Loucy (cell line): ENCODE data around the gene SCN7A.

Experiments used
- H2AFZ ChIP-seq: fragments of 200-600 bp; sonication (generic); 2 replicates; pipeline ENCODE4 v1.6.0; 2016; ENCODE audit warnings: antibody characterized with exemption, mild to moderate bottlenecking, low read length, moderate library complexity
- H3F3A ChIP-seq: fragments of 200-600 bp; 2 replicates; pipeline ENCODE4 v1.6.0; 2016; ENCODE audit warnings: antibody characterized with exemption, low read depth, mild to moderate bottlenecking
- H3K27me3 ChIP-seq: fragments of 200-600 bp; sonication (generic); 2 replicates; pipeline ENCODE4 v1.6.1; 2014; ENCODE audit warnings: low read length, mild to moderate bottlenecking; ENCODE audit not compliant: insufficient read depth, poor library complexity, severe bottlenecking
- H3K36me3 ChIP-seq: fragments of 200-600 bp; sonication (generic); 2 replicates; pipeline ENCODE4 v1.6.1; 2016; ENCODE audit warnings: low read length; ENCODE audit not compliant: insufficient read depth
- H3K4me1 ChIP-seq: fragments of 200-600 bp; sonication (generic); 2 replicates; pipeline ENCODE4 v1.5.1; 2014; ENCODE audit warnings: low read length, mild to moderate bottlenecking; ENCODE audit not compliant: insufficient read depth, poor library complexity, severe bottlenecking
- H3K4me2 ChIP-seq: fragments of 200-600 bp; sonication (generic); 2 replicates; pipeline ENCODE4 v1.6.0; 2014; ENCODE audit warnings: antibody characterized with exemption, low read length, low read depth, mild to moderate bottlenecking; ENCODE audit not compliant: poor library complexity, severe bottlenecking
- H3K4me3 ChIP-seq: fragments of 200-600 bp; sonication (generic); 2 replicates; pipeline ENCODE4 v1.5.1; 2014; ENCODE audit warnings: low read length, mild to moderate bottlenecking, mixed read lengths; ENCODE audit not compliant: poor library complexity, severe bottlenecking
- H3K79me2 ChIP-seq: fragments of 200-600 bp; sonication (generic); 2 replicates; pipeline ENCODE4 v1.6.1; 2014; ENCODE audit warnings: low read length; ENCODE audit not compliant: insufficient read depth
- H3K9ac ChIP-seq: fragments of 200-600 bp; sonication (generic); 2 replicates; pipeline ENCODE4 v1.6.0; 2014; ENCODE audit warnings: mild to moderate bottlenecking, low read depth, low read length, moderate library complexity; ENCODE audit not compliant: poor library complexity, severe bottlenecking
- H3K9me2 ChIP-seq: fragments of 200-600 bp; sonication (generic); replicated peaks from 2 replicates; pipeline ENCODE4 v1.6.1; 2016; ENCODE audit warnings: low read depth, low read length, mixed read lengths
- H3K9me3 ChIP-seq: fragments of 200-600 bp; sonication (generic); 2 replicates; pipeline ENCODE4 v1.6.1; 2014; ENCODE audit warnings: mild to moderate bottlenecking, antibody characterized with exemption, low read length, low read depth; ENCODE audit not compliant: insufficient read depth
- H4K20me1 ChIP-seq: fragments of 200-600 bp; sonication (generic); 2 replicates; pipeline ENCODE4 v1.6.0; 2014; ENCODE audit warnings: antibody characterized with exemption, low read length, mild to moderate bottlenecking; ENCODE audit not compliant: insufficient read depth, poor library complexity, severe bottlenecking
- EZH2phosphoT487 ChIP-seq: fragments of 200-600 bp; IDR thresholded peaks from 2 replicates; pipeline ENCODE4 v1.6.1; 2018; ENCODE audit warnings: antibody characterized with exemption, mild to moderate bottlenecking, moderate library complexity, borderline replicate concordance
- TF ChIP-seq, protein P1 (sequence below): fragments of 200-600 bp; sonication (generic); conservative IDR thresholded peaks from 2 replicates; pipeline ENCODE4 v1.5.1; 2014; ENCODE audit warnings: mild to moderate bottlenecking, antibody characterized with exemption, low read length

SCN7A gene

DNA sequence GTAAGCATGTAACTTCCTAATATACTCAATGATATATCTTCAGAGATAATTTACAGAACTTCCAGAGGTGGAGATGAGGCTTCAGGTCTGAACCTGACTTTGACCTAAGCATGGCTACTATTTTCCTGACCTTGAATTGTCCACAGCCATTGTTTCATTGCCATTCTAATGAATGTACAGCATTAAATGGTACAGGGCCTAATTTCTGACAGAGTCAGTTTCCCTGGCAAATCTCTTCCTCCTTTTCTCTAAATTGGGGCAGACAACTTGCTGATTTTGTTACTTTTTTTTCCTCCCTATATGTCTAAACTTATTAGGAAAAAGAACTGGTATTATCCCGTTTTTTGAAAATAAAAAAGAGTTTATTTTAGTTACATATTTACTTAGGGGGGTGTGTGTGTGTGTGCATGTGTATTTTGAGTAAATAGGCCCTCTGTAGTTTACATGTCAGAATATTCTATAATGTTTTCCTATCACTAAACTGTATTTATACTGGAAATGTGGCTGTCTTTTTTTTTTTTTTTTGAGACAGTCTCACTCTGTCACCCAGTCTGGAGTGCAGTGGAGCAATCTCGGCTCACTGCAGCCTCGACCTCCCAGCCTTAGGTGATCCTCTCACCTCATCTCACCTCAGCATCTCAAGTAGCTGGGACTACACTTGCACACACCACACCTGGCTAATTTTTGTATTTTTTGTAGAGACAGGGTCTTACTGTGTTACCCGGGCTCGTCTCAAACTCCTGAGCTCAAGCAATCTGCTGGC, 75.0 kb downstream of the SCN7A start:
- TF ChIP-seq EZH2phosphoT487: no peak
- TF ChIP-seq, protein P1, sequence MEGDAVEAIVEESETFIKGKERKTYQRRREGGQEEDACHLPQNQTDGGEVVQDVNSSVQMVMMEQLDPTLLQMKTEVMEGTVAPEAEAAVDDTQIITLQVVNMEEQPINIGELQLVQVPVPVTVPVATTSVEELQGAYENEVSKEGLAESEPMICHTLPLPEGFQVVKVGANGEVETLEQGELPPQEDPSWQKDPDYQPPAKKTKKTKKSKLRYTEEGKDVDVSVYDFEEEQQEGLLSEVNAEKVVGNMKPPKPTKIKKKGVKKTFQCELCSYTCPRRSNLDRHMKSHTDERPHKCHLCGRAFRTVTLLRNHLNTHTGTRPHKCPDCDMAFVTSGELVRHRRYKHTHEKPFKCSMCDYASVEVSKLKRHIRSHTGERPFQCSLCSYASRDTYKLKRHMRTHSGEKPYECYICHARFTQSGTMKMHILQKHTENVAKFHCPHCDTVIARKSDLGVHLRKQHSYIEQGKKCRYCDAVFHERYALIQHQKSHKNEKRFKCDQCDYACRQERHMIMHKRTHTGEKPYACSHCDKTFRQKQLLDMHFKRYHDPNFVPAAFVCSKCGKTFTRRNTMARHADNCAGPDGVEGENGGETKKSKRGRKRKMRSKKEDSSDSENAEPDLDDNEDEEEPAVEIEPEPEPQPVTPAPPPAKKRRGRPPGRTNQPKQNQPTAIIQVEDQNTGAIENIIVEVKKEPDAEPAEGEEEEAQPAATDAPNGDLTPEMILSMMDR: no peak
- Histone ChIP-seq H3K4me2 (no peak overlapping the region), H3K4me1 (no peaks in the 10 kb centered on the region), H4K20me1 (no peaks in the 10 kb centered on the region), H3K9me3 (no peaks in the 10 kb centered on the region), H3F3A (no peaks in the 10 kb centered on the region), H3K4me3 (no peak overlapping the region), H3K27me3 (no peaks in the 10 kb centered on the region), H3K79me2 (no peaks in the 10 kb centered on the region), H2AFZ (0 out of 2 replicates have a peak overlapping the region, but pooled peaks have one; percentile 40), H3K9me2 (no peaks in the 10 kb centered on the region), H3K36me3 (no peaks in the 10 kb centered on the region), H3K9ac (no peak overlapping the region)

DNA sequence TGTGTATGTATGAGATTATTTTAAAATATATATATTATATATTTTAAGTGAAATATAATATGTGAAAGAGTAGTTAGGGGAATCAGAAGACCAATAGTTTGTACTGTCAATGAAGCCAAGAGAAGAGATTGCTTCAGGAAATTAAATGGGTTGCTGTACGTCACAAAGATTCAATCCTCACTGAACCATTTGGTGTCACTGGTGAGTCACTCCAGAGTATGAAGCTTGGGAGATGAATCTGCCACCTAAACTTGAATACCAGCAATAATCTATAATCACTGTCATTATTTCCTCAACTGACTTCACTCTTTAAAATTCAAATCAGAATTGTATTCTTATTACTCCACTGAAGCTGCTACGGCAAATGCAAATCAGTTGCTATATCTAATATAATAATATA, 76.4 kb downstream of the SCN7A start:
- Histone ChIP-seq H3K36me3 (no peaks in the 10 kb centered on the region), H3K4me1 (no peaks in the 10 kb centered on the region), H3K27me3 (no peaks in the 10 kb centered on the region), H3K9me3 (no peaks in the 10 kb centered on the region), H3F3A (no peaks in the 10 kb centered on the region), H3K4me2 (no peak overlapping the region), H4K20me1 (no peaks in the 10 kb centered on the region), H3K79me2 (no peaks in the 10 kb centered on the region), H3K4me3 (no peak overlapping the region), H2AFZ (no peak overlapping the region), H3K9me2 (no peaks in the 10 kb centered on the region), H3K9ac (no peak overlapping the region)
- TF ChIP-seq, protein P1: peak; percentile 52
- TF ChIP-seq EZH2phosphoT487: no peak

DNA sequence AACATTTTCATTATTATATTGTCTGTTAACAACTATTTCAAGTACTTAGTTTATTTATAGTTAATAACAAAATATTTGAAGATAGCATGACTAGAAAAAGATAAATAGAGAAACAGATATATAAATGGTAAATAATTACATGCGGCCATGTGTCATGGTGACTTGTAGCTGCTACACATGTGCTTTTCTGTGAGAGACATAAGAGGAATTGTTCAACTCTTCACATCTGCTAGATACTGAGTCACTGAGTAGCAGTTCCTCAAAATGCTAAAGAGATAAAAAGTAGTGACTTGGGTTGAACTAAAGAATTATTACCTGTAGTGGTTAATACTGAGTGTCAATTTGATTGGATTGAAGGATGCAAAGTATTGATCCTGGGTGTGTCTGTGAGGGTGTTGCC, 80.8 kb downstream of the SCN7A start:
- no peaks in the 10 kb centered on the region for H3K9me2 ChIP-seq
- H2AFZ ChIP-seq: no peak overlapping the region
- H3K9me3 ChIP-seq: no peaks in the 10 kb centered on the region
- H3K79me2 ChIP-seq: no peaks in the 10 kb centered on the region
- no peaks in the 10 kb centered on the region for H3F3A ChIP-seq
- H3K9ac ChIP-seq: no peak overlapping the region
- H3K27me3 ChIP-seq: no peaks in the 10 kb centered on the region
- H3K4me1 ChIP-seq: no peaks in the 10 kb centered on the region
- H3K36me3 ChIP-seq: no peaks in the 10 kb centered on the region
- no peaks in the 10 kb centered on the region for H4K20me1 ChIP-seq
- TF ChIP-seq, protein P1: no peak
- TF ChIP-seq EZH2phosphoT487: no peak
- H3K4me2 ChIP-seq: no peak overlapping the region
- H3K4me3 ChIP-seq: no peak overlapping the region
